ENCODE measurements around the gene GYG2.
"Not testable (repeated sequence)": the region's sequence is repeated elsewhere in the genome, so short reads cannot be mapped to it uniquely, and the experiment has no call there.

Gene GYG2

GRCh38 chrX:2828344-2828958, at the start of gene GYG2:
TSS of gene GYG2 (plus strand) at chrX:2828930. CDS start at chrX:2830189, 1,259 bp downstream.
- no peak for DNase-seq

GRCh38 chrX:2780472-2781225, 48.1 kb upstream of the GYG2 start:
- not testable (repeated sequence) for DNase-seq

- no peak for DNase-seq
Observed at GRCh38 chrX:2781226-2781571, 47.5 kb upstream of the GYG2 start.

- no peak for DNase-seq
Observed at GRCh38 chrX:2781698-2782097, 47.0 kb upstream of the GYG2 start.

DNA sequence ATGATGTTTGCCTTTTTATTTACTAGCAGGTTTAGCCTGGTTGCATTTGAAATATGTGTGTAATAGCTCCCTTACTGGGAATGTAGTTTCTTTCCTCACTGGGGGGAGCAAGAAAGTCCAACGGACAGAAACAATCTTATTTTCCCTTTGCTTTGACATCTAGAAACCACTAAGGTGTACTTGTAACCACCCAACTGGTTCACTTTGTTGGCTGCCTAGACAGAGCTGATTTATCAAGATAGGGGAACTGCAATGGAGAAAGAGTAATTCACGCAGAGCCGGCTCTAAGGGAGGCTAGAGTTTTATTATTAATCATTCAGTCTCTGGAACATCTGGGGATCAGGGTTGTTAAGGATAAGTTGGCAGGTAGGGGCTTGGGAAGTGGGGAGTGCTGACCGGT, 46.6 kb upstream of the GYG2 start:
- DNase-seq = no peak

DNA sequence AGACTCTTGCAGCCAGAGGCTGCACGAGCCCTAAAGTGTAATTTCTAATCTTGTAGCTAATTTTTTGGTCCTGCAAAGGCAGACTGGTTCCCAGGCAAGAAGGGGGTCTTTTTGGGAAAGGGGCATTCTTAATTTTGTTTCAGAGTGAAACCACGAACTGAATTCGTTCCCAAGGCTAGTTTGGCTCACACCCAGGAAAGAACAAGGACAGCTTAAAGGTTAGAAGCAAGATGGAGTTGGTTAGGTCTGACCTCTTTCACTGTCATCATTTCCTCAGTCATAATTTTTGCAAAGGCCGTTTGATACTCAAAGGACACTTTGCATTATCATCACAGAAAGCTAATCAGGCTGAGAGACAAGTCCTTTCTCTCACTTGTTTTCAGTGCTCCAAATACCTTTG, 46.0 kb upstream of the GYG2 start:
- DNase-seq = no peak

DNA sequence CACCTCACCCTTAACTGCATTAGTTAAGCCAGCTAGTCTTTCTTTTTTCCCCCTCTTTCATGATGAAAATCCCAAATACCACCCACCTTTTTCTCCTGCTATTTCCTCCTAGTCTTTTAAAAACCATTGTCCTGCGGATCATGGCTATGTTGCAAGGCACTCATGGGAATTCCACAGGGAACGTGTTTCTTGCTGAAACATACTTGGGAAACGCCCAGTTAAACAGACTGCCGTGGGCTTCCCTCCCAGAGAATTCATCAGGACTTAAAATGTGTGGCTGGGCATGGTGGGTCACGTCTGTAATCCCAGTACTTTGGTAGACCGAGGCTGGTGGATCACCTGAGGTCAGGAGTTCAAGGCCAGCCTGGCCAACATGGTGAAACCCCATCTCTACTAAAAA, 44.7 kb upstream of the GYG2 start:
- DNase-seq = no peak

GRCh38 chrX:2785538-2785937, 43.2 kb upstream of the GYG2 start:
- DNase-seq = no peak

DNA sequence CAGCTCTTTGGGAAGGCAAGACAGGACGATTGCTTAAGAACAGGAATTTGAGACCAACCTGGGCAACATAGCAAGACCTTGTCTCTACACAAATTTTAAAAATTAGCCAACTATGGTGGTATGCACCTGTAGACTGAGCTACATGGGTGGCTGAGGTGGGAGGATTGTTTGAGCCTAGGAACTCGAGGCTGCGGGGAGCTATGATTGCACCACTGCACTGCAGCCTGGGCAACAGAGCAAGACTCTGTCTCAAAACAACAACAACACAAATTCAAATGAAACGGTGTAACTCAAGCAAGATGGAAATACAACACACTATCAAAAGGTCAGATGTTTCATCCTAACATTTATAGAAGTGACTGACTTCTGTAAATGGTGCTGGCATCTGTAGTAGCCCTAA, 39.8 kb upstream of the GYG2 start:
- DNase-seq = no peak

DNA sequence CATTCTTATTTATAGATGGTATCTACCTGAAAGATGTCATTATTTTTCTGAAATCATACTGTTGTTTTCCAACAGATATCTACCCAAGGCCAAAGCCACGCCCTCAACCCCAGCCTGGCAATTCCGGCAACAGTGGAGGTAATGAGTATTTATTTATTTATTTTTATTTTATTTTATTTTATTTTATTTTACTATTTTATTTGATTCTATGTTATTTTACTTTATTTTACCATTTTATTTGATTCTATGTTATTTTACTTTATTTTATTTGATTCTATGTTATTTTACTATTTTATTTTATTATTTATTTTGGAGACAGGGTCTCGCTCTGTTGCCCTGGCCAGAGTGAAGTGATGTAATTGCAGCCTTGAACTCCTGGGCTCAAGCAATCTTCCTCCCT, 39.2 kb upstream of the GYG2 start:
- DNase-seq = no peak

GRCh38 chrX:2793752-2794151, 35.0 kb upstream of the GYG2 start:
- DNase-seq = no peak

DNA sequence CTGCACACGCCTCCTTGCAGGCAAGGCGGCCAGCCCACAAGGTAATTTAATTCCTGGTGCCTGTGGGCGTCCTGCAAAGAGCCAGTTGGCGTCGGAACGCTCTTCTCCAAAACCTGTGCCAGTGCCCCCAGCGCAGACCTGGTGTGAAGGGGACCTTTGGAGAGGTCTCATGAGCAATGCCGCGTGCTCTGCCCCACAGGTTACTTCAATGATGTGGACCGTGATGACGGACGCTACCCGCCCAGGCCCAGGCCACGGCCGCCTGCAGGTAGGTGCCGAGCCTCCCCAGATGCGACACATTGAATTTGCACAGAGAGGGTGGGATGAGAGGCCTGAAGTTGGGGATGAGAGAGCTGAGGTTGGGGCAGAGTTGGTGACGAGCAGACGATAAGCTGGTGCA, 34.4 kb upstream of the GYG2 start:
- DNase-seq = no peak

- DNase-seq = not testable (repeated sequence)
Observed at GRCh38 chrX:2796808-2797207, 31.9 kb upstream of the GYG2 start.

GRCh38 chrX:2799369-2799768, 29.4 kb upstream of the GYG2 start:
- no peak for DNase-seq

- not testable (repeated sequence) for DNase-seq
Observed at GRCh38 chrX:2799980-2800379, 28.8 kb upstream of the GYG2 start.

DNA sequence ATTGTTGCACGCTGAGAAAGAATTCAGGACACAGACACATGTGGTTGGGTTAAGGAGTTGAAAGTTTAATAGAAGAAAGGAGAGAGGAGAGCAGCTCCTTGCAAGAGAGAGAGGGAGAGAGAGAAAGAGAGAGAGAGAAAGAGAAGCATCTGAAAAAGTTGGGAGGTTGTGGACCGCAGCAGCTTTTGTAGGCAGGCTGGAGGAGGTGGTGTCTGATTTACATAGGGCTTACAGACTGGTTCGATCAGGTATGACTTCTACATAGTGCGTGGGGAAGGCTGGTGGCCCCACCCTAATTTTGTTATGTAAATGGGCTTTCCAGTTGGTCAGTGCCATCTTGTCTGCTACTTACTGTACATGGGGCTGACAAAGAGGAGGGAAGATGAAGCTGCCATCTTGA, 27.5 kb upstream of the GYG2 start:
- DNase-seq = no peak

DNA sequence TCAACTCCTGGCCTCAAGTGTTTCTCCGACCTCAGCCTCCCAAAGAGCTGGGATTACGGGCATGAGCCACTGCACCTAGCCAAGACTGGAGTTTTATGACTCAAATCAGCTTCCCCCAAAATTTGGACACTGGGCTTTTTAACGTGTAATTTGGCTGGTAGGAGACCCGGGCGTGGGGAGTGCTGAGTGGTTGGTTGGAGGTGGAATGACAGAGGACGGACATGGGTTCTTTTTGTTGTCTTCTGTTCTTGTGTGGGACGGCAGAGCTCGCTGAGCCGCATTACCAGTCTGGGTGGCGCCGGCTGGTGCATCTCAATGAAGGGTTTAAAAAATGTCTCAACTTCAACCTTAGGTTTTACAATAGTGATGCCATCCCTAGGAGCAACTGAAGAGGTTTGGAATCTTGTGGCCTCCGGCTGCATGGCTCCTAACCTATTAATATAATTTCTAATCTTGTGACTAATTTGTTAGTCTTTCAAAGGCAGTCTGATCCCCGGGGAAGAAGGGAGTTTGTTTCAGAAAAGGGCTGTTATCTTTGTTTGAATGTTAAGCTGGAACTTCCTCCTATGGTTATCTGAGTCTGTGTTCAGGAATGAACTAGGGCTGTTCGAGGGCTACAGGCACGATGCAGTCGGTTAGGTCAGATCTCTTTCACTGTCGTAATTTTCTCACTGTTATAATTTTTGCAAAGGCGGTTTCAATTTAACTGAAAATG, 26.2 kb upstream of the GYG2 start:
- not testable (repeated sequence) for DNase-seq

- not testable (repeated sequence) for DNase-seq
Observed at GRCh38 chrX:2803486-2803885, 25.2 kb upstream of the GYG2 start.

- DNase-seq = not testable (repeated sequence)
Observed at GRCh38 chrX:2804106-2804843, 24.5 kb upstream of the GYG2 start.

DNA sequence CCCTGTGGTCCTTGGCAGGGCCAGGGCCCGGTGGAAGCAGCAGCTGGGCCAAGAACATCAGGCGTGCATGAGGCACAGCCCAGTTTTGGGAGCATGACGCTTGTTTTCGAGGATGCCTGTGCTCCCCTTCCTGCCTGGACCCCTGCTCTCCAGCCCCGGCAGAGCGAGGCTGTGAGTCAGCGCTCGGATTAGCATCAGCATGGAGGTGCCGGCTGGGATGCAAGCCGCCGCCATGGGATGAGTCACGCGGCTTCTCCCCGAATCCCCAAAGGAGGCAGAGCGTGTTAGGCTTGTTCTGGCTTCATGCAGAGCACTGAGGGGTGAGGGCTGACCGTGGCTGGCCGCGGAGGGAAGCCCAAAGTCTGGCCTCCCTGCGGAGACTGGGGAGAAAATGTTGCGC, 23.9 kb upstream of the GYG2 start:
- not testable (repeated sequence) for DNase-seq

GRCh38 chrX:2811271-2811670, 17.5 kb upstream of the GYG2 start:
- DNase-seq = no peak

DNA sequence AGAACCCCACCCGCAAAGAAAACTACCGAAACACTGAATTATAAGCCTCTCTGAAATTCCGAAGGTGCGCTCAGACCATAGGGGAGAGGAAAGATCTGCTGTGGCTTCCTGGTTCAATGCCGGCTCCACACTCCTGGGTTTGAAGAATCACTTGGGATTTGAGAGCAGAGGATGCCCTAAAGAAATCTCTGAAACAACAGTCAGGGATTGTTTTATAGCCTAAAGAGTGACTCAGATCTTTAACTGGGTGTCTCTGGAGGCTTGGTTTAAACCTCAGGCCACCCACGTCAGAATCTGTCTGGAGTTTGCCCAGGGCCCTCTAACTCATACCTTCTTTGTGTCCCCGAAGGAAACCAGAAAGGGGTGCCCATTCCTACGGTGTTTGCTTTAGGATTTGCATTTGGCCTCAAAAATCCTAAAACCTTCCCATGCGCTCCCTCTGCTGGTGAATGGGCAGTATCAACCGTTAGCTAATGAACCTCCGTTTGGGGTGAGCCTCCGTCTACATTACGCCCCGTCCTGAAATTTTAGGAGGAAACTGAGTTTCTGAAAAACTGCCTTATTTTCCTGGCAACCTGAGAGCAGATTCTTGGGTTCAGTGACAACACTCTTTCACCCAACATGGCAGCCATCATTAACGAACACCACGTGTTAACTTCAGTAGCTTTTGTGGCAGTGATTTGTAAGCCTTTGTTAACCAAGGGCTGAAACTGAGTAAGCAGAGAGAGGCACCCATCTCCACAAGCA, 16.4 kb upstream of the GYG2 start:
- DNase-seq = peak; percentile 45

GRCh38 chrX:2817036-2817435, 11.7 kb upstream of the GYG2 start:
- no peak for DNase-seq

Data from activated T-cell treated with anti-CD3 and anti-CD28 coated beads, Interleukin-2, amount 50 U/mL, for 1 hour (primary cell).